Measurements from ENCODE around the gene RALGPS1.

RALGPS1 gene

GRCh38 chr9:127122176-127123063 lies 207.8 kb downstream of the RALGPS1 start, which contains the start of gene ANGPTL2:
ANGPTL2 (minus strand) TSS chr9:127122635; CDS start chr9:127108731, 13,904 bp downstream.
- no peak for DNase-seq (ENCODE audit: low read depth)

- DNase-seq (ENCODE audit: low read depth) = no peak
Measured at GRCh38 chr9:127123064-127123890, 208.7 kb downstream of the RALGPS1 start.

- no peak for DNase-seq (ENCODE audit: low read depth)
Measured at GRCh38 chr9:127124111-127124531, 209.5 kb downstream of the RALGPS1 start.

GRCh38 chr9:127124792-127125191 lies 210.2 kb downstream of the RALGPS1 start:
- DNase-seq (ENCODE audit: low read depth) = no peak

- no peak for DNase-seq (ENCODE audit: low read depth)
Measured at GRCh38 chr9:127126971-127127370, 212.4 kb downstream of the RALGPS1 start.

GRCh38 chr9:127128341-127129072 lies 213.9 kb downstream of the RALGPS1 start:
- DNase-seq (ENCODE audit: low read depth) = no peak

- no peak for DNase-seq (ENCODE audit: low read depth)
Measured at GRCh38 chr9:127129073-127129717, 214.6 kb downstream of the RALGPS1 start.

GRCh38 chr9:127129718-127130085 lies 215.1 kb downstream of the RALGPS1 start:
- DNase-seq (ENCODE audit: low read depth) = no peak

GRCh38 chr9:127130235-127130634 lies 215.7 kb downstream of the RALGPS1 start:
- DNase-seq (ENCODE audit: low read depth) = no peak

- no peak for DNase-seq (ENCODE audit: low read depth)
Measured at GRCh38 chr9:127130661-127131538, 216.3 kb downstream of the RALGPS1 start.

- no peak for DNase-seq (ENCODE audit: low read depth)
Measured at GRCh38 chr9:127131871-127132270, 217.3 kb downstream of the RALGPS1 start.

GRCh38 chr9:127132375-127132774 lies 217.8 kb downstream of the RALGPS1 start:
- DNase-seq (ENCODE audit: low read depth) = no peak

- DNase-seq (ENCODE audit: low read depth) = no peak
Measured at GRCh38 chr9:127132921-127133647, 218.5 kb downstream of the RALGPS1 start.

GRCh38 chr9:127133739-127134167 lies 219.2 kb downstream of the RALGPS1 start:
- DNase-seq (ENCODE audit: low read depth) = no peak

GRCh38 chr9:127135056-127135745 lies 220.6 kb downstream of the RALGPS1 start:
- DNase-seq (ENCODE audit: low read depth) = no peak

GRCh38 chr9:127136081-127136879 lies 221.7 kb downstream of the RALGPS1 start:
- no peak for DNase-seq (ENCODE audit: low read depth)

GRCh38 chr9:127136880-127137639 lies 222.5 kb downstream of the RALGPS1 start:
- no peak for DNase-seq (ENCODE audit: low read depth)

Data from CMK (cell line).